K562 treated with DMSO at 1 percent for 4 hours (cell line): Measurements from ENCODE around the gene MRRF. TPM values are rescaled to one million over a fixed set of nuclear protein-coding genes. Genes with fewer than 3 reads are reported as not detected.

ENCODE experiments used
- total RNA-seq: library from RNA; unstranded; fragments of 300-600 nt; gene quantifications from 2 replicates; pipeline ENCODE4 v1.2.3, GENCODE V29; 2022; ENCODE audit not compliant: insufficient read depth

The MRRF gene
- 22.6 and 24.5 TPM in 2 replicates for total RNA-seq

GRCh38 chr9:122264360-122265148 is at the start of gene MRRF, which contains the start of gene RBM18:
MRRF (plus strand) TSS chr9:122264882; CDS start chr9:122270892, 6,010 bp downstream.
RBM18 (minus strand) TSS chr9:122264840; CDS start chr9:122261492, 3,348 bp downstream.

DNA sequence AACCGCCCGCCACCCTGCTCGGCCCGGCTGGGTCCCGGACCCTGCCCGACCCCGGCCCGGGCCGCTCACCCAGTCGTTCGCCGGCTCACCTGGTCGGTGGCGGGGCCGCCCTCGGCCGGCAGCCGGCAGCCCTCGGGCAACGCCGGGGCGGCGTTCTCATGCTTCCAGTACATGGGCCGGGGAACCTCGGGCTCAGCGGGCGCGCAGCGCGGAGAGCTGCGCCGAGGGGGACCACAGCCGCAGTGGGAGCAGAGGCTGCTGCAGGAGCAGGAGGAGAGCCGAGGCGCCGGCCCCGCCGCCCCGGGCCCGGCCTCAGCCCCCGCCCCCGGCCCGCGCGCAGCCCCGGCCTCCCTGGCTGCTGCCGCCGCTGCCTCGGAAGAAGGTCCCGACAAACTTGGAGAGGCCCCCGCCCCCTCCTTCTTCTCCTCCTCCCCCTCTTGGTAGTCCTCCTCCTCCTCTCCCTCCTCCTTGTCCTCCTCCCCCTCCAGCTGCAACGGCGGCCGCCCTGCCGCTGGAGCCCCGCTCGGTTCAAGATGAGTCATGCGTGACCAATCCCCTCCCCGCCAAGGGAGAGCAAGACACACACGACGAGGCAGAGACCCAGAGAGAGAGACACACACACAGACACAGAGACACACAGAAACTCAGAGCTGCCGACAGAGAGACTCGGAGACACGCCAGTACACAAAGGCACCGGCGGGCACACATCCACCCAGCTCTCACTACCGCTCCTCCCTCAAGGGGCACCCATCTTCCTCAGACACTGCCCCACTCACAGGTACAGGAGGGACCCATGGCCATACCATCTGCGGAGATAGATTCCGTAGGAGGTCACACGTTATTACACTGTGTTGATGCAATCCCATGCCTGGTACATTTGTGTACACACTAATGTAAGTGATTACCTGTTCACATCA is 35.9 kb upstream of the MRRF start, which contains the start of gene LHX6:
LHX6 (minus strand) TSS at position 390 of the 917 bp plus-strand sequence; CDS start at position 173, 217 bp downstream.

DNA sequence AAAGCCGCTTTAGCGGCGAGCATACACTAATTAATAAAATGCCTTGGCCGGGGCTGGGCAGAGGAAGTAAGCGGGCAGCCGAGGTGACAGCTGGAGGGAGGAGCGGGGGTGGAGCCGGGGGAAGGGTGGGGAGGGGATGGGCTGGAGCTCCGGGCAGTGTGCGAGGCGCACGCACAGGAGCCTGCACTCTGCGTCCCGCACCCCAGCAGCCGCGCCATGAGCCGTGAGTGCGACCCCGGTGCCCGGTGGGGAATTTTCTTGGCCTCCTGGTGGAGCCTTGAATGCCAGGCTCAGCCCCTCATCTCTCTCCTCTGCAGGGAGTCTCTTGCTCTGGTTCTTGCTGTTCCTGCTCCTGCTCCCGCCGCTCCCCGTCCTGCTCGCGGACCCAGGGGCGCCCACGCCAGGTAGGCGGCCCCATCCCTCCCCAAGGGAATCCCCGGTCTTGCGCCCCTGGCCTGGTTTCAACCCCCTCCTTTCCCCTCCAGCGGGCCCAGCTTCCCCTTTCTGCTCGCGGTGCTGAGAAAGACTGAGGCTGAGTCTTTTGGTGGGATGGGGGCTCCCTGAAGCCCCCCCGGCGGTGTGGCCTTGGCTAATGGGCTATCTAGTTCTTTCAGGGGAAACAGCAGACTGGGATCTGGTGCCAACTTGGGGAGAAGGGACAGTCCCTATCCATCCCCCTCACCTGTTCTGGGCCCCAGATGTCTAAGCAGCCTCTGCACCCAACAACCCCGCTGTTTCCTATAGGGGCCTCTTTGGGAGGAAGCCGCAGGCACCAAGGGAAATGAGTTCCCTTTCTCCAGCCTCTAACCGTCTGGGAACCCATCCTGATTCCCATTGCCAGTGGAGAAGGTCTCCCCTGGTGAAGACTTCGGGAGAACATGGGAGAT is 106.4 kb downstream of the MRRF start, which contains the start of gene PTGS1:
PTGS1 (plus strand) TSS at position 156 of the 887 bp plus-strand sequence; CDS start at position 217, 61 bp downstream.

Other genes starting within 250 kb of the MRRF start
- 4.0 and 4.5 TPM in 2 replicates for gene TTLL11, start 171.6 kb upstream of the MRRF start, total RNA-seq
- 176 and 177 TPM in 2 replicates for gene NDUFA8, start 105.1 kb upstream of the MRRF start, total RNA-seq
- not detected in 2 replicates for gene MORN5, start 105.0 kb upstream of the MRRF start, total RNA-seq
- gene LHX6, start 35.9 kb upstream of the MRRF start, total RNA-seq, result 2.3 and 3.5 TPM in 2 replicates
- gene RBM18, start within 50 bp of the MRRF start, total RNA-seq, result 9.6 and 15.9 TPM in 2 replicates
- gene PTGS1, start 106.1 kb downstream of the MRRF start, total RNA-seq, result 12.8 and 17.2 TPM in 2 replicates
- not detected in 2 replicates for gene OR1J1, start 213.0 kb downstream of the MRRF start, total RNA-seq
- not detected in 2 replicates for gene OR1J2, start 245.9 kb downstream of the MRRF start, total RNA-seq